Activated T-helper 1 cell treated with Interleukin-2 at 50 U/mL for 16 hours (primary cell): ENCODE measurements around the gene ENPP3.

Experiments used
- DNase-seq: peaks from one replicate; pipeline ENCODE4 v3.0.0-alpha.2; 2020; ENCODE audit warnings: low read depth

Gene ENPP3

GRCh38 chr6:131636880-131637792, at the start of gene ENPP3:
Gene ENPP3 (plus strand): TSS chr6:131637302. CDS start chr6:131637385, 83 bp downstream.
- no peak for DNase-seq

DNA sequence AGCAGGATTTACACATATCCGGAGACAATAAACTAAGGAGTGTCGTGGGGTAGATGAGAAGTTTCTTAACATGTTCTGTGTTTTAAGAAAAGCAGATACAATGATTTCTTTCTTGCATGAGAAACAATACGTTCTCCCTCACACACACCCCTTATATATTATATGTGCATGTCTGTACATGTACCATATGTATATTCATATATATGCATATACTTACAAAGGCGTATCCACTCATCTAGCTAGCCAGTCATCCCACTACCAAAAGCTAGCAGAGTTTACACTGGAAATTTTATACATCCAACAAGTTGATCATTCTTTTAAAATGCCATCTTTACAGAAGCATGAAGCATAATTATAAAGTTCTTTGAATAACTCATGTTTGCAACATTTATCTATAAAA, 49.2 kb upstream of the ENPP3 start:
- DNase-seq: no peak

DNA sequence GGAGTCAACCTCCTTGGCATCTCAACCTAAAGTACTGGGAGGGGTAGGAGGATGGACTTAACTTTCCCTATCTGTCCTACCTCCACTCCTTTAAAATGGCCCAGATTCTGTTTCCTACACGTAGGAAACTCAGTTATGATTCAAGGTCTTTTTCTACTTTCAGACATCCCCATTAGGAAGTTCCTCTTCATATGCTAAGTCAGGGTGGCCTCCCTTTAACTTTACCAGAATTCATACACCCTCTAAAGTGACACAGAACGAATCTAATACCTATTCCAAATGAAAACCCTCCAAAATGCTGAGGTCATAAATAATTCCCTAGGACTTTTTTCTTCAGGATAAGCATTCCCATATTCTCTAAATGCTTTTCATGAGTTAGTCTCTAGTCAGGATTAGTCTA, 48.5 kb upstream of the ENPP3 start:
- DNase-seq: no peak

- DNase-seq: no peak
Measured at GRCh38 chr6:131592935-131593334, 44.2 kb upstream of the ENPP3 start.

DNA sequence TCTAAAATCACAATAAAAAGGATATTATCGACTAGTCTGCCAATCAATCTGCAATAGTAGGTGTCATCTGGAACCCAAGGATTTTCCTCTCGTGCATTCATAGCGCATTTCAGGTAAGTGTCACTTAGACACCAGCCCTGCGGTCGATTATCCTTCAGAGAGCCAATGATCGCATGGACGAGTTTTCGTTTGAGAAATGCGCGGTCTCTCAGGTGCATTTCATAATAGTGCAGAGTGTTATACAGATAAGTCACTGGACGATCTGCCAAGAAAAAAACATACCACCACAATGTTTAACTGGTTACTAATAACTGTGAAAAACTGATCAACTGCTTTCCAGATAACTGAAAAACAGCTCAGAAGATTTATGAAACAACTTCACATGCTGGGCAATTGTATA, 43.0 kb upstream of the ENPP3 start:
- DNase-seq: no peak

DNA sequence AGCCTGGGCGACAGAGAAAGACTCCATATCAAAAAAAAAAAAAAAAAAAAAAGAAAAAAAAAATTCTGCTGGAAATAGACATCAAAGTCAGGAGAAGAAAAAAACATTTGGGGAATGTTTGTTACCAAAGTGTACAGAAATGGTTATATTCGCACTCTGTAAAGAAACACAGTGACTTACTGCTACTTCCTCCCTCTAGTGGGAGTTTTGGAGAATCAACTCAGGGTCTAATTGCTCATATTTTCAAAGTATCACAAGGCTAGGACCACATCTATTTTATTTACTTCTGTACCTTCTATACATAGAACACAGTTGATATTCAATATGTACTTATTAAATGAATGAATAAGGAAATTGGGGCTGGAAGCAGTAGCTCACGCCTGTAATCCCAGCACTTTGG, 39.7 kb upstream of the ENPP3 start:
- no peak for DNase-seq

- no peak for DNase-seq
Measured at GRCh38 chr6:131600716-131601115, 36.4 kb upstream of the ENPP3 start.

DNA sequence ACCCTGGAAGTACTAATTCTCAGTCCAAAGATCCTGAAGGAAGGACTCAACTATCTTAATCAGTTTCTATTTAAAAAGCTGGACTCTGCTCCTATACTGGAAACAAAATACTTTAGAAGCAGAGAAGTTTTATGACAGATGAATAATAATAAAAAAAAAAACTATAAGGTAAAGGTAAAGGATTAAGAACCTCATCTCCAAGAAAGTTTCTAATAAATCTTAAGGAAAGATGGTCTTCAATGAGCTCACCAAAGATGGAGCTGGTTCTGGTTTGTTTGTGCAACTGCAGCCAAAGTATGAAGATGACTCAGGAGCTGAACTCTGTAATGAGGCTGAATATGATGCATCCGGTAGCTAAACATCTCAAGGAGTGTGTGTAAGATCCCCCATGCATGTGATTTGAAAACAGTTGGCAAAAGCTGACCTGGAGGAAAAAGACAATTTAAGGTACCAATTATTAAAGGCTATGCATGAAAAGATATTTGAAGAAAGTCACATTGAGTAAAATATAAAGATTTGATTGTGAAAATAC, 34.3 kb upstream of the ENPP3 start:
- no peak for DNase-seq

DNA sequence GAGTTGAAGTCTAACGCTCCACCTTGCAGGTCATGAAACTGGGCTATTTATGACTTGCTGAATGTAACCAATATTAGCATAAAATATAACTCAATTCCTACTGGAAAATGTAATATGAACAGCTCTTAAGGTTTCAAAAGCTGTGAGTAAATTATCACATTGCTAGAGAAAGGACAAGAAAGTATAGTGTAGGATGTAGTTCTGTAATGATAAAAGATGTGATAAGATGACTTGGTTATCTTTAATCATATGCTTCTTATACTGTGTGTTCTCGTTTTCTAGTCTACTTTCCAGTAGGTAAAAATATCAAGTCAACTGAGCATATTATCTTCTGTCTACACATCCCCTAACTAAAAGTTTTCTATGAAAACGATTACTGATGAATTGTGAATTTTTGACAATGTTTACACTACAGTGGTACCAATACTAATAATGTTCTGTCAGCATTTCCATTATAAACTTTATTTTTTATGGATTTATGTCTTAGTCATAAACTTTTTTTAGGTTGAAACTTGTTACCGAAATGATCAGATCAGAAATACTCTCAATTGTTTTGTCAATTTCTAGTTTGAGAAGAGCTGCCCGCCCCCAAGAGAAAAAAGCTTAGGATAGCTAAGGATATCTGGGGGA, 23.7 kb upstream of the ENPP3 start:
- DNase-seq: no peak

- no peak for DNase-seq
Measured at GRCh38 chr6:131615275-131615674, 21.8 kb upstream of the ENPP3 start.

DNA sequence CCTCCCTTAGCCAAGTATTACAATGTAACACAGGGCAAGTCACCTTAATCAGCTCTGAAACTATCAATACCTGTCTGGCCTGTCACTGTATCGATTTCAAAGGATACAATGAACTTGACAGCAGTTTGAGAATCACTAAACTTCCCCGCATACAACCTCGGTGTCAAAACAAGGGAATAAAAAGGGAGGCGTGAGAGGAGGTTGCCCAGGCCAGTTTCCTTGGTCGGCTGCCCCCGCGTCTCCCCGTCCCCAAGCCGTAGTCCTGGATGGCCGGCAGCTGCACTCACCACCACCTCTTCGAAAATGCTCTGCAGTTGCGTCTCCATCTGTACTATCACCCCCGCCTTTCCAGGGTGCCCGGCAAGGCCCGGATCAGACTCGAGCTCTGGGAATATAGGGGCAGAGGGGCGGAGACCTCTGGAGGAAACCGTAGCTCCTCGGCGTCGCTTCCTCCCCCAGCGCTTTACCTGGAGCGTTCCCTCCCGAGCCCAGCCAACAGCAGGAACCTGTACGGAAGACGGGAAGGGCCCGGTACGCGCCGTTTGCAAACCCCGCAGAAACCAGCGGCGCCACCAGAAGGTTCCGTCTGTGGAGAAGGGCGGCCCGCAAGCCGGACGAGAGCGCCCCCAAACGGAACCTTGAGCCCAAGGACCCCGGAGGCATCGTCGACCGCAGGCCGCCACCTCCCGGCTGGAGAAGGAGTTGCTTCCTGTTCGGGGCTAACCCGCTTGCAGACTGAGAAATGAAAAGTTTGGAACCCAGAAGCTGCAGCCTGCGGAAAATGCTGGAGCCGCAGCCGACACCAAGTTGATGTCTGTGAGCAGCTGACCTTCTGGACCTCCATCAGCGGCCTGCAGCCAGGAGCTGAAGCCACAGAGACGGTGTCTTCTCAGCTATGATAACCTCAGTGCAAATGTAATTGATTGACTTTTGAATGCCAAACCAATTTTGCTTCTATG, 9.1 kb upstream of the ENPP3 start, which contains the start of gene MED23:
Gene MED23, minus strand, starts transcription at position 519 of the 959 bp plus-strand sequence. Its CDS starts 193 bp downstream, at position 326.
- DNase-seq: peak; percentile 93

DNA sequence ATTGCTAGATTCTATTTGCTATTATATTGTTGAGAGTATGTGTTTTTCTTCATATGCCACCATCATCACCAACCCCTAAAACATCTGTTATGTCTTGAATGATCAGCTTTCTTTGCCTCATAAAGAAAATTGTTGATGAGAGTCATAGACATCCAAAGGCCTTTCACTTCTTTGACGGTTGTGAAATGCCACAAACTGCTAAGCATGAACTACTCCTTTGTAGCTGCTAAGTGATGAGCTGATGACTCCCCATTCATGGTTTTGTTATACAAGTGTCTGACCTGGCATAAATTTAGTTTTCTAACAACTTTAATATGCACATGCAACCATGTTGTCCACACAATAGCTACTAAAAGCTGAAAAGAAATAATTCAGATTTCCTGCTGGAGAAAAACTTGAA, 8.4 kb upstream of the ENPP3 start:
- no peak for DNase-seq

DNA sequence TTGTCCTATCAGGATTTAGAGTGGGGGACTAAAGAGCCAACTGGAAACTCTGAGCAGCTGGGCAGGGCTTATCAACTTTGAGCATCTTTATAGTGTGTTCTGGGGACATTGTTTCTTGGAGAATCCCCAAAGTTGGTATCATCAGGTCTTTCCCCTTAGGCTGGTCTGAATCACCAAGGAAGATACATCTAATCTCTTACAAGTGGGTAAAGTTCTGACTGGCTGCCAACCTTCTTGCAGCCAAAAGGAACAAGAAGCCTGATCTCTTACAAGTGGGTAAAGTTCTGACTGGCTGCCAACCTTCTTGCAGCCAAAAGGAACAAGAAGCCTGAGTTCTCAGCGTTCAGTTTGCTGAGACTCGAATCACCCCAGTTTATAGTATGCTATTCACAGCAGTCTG, 7.5 kb upstream of the ENPP3 start:
- no peak for DNase-seq

GRCh38 chr6:131631625-131632289, 5.3 kb upstream of the ENPP3 start:
- DNase-seq: no peak

DNA sequence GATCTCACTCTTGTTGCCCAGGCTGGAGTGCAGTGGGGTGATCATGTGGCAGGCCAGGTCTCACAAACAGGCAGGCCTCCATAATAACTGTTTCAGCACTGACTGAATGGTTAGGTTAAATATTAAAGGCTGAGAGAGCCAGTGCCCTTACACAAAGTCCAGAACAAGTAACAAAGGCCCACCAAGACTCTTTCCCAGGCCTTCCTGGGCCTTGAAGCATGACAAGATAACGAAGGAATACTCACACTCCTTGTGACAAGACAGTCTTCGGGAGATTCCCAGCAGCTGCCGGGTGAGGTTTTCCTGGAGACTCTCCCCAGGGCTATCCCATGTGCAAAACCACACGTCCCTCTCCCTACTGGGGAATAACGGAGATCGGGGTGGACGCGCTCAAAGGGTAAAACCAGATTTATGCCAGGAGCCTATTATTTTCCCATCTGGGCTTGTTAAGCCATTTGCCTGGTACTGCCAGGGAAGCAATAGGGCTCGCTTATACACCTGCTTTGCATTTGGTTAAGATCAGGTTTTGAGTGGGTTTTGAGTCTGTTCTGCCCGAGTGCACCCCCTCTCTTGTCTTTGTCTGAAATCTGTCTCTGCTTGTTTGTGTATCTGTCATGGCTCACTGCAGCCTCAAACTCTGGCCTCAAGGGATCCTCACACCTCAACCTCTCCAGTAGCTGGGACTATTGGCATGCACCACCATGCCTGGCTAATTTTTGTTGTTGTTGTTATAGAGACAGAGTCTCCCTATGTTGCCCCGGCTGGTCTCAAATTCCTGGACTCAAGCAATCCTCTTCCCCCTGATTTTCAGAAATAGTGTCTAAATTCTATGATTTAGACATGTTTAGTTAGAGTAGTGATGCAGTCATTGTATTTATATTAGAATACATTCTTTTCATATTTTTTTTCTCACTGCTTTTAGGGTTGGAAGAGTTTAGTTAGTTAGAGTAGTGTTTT, 1.4 kb upstream of the ENPP3 start:
- DNase-seq: no peak

DNA sequence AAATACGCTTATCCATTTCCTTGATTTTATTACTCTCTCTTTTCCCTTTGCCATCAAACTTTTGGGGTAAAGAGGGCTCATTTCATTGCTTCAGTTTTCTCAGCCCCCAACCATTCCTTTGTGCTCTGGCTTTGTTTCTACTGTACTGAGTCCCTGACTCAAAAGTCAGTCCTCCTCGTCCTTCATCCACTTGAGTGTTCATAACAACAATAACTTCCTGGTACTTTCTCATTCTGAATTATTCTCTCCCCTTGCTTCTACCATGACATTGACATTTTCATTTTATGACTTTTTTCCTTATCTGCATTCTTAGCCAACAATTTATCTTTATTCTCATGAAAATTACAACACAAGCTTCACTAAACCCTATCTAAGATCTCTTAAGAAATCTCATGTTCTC, 911 bp downstream of the ENPP3 start:
- DNase-seq: no peak

DNA sequence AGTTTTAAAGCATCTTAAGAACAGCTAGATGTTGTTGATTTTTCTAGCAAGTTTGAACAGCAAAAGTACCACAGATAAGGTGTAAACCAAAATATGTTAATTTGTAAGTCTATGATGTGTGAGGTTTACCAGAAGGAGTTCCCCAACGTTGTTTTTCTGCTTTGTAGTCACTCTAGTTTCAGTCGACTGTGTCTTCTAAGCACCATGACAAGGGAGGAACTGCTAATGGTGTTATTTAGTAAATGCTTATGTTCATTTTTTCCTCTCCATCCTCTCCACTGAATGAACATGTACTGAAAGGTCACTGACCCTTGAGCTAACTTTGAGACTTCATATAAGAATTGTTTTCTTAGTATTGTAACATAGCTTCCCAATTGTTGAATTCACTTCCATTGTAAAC, 3.0 kb downstream of the ENPP3 start:
- no peak for DNase-seq

GRCh38 chr6:131640576-131640975, 3.5 kb downstream of the ENPP3 start:
- no peak for DNase-seq

GRCh38 chr6:131641554-131641953, 4.5 kb downstream of the ENPP3 start:
- no peak for DNase-seq

GRCh38 chr6:131642565-131642964, 5.5 kb downstream of the ENPP3 start:
- DNase-seq: no peak
